Peyer's patch (tissue), 4 donors: ENCODE results near the gene NRGN. TPM values are rescaled to one million over a fixed set of nuclear protein-coding genes. Genes with fewer than 3 reads are reported as not detected.

Experiments used
- DNase-seq, 3 donors: peaks; one replicate each; pipeline ENCODE4 v3.0.0-alpha.2; 2017 to 2019
- H3K27ac ChIP-seq, 4 donors: fragments of 200-600 bp; sonication (generic); one replicate each; pipeline ENCODE4 v1.5.1; 2016 to 2019
- H3K27me3 ChIP-seq, 2 donors: fragments of 200-600 bp; sonication (generic); one replicate each; pipeline ENCODE4 v1.5.1; 2019
- H3K36me3 ChIP-seq, 3 donors: fragments of 200-600 bp; sonication (generic); one replicate each; pipeline ENCODE4 v1.5.1; 2016 to 2019
- H3K4me1 ChIP-seq, 4 donors: fragments of 200-600 bp; sonication (generic); one replicate each; pipeline ENCODE4 v1.5.1; 2016 to 2019
- H3K4me3 ChIP-seq, 4 donors: fragments of 200-600 bp; sonication (generic); 1 replicate in 3 of 4; 2 replicates in 1 of 4; pipeline ENCODE4 v1.5.1; 2016 to 2019; ENCODE audit warnings: mild to moderate bottlenecking in 1 of 4
- H3K9me3 ChIP-seq, 4 donors: fragments of 200-600 bp; sonication (generic); one replicate each; pipeline ENCODE4 v1.5.1; 2016 to 2019; ENCODE audit warnings: mild to moderate bottlenecking in 1 of 4
- CTCF ChIP-seq, 6 experiments: fragments of 450-650 bp in 4 of 6; fragments of 200-600 bp in 2 of 6; sonication (generic) in 1 of 6; IDR thresholded peaks; one replicate each; pipeline ENCODE4 v1.5.1; 2017 to 2019; ENCODE audit warnings: antibody characterized with exemption in 6 of 6, mild to moderate bottlenecking in 3 of 6, moderate library complexity in 1 of 6
- POLR2A ChIP-seq, 2 donors: fragments of 450-650 bp; IDR thresholded peaks; one replicate each; pipeline ENCODE4 v1.5.1; 2017; ENCODE audit warnings: antibody characterized with exemption in 2 of 2, mild to moderate bottlenecking in 2 of 2, moderate library complexity in 2 of 2
- total RNA-seq, 4 donors: library from RNA; depleted of rRNA; stranded (reverse); fragments of >200 nt; gene quantifications; one replicate each; pipeline ENCODE4 v1.1.0, GENCODE V29; 2016

Gene NRGN
- total RNA-seq, 4 donors from 2014 or later = 0.67 to 10.7 TPM; not detected in 2

- H3K9me3 ChIP-seq = no peaks in the 10 kb centered on the region
- H3K27me3 ChIP-seq = peaks cover 0 to 31% of the 10 kb centered on the region in 2 donors
These were observed 21.8 kb downstream of the NRGN start for GRCh38 chr11:124761301-124762104.

DNA sequence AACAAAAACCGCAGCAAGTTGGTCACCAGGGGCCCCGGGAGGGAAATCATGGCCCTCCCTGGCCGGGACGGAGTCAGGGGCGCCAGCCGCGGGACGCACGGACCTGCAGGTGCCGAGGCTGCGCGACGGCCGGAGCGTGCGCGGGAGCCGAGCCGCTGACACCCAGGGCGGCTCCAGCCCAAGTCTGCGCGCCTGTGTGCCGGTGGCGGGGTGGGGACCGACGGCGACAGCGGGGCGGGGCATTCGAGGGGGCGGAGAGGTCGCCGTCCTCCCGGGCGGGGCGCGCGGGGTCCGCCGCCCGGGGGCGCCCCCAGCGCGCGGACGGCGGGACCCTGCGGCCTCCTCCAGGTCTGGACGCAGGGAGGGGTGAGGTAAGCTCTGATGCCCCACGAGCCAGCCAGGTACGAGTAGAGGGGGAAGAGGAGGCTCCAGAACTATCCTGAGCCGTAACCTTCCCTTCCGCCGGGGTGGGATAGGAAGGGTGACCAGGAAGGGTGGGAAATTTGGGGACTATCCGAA lies 22.4 kb downstream of the NRGN start, which contains the start of gene ESAM:
ESAM (minus strand) TSS at position 186 of the 519 bp plus-strand sequence; CDS start at position 50, 136 bp downstream.
- peak within 1 kb of the TSS; percentile 35 to 74 (median 58) for H3K4me3 ChIP-seq
- peaks cover 0 to 31% of the 10 kb centered on the region in 2 donors for H3K27me3 ChIP-seq
- H3K4me1 ChIP-seq = peaks cover 6 to 42% (median 19%) of the 10 kb centered on the region in 4 donors
- H3K36me3 ChIP-seq = peaks cover 0 to 15% (median 0%) of the 10 kb centered on the region in 3 donors
- peak; percentile 46 to 82 (median 81) for DNase-seq
- H3K27ac ChIP-seq = peak within 1 kb of the TSS; percentile 37 to 66 (median 55)
- no peaks in the 10 kb centered on the region for H3K9me3 ChIP-seq
- TF ChIP-seq CTCF (IDR thresholded peaks at IDR 0.05) (no peak), POLR2A (IDR thresholded peaks at IDR 0.05) (no peak)

More at GRCh38 chr11:124761301-124762104, 21.8 kb downstream of the NRGN start:
- H3K4me1 ChIP-seq = peaks cover 6 to 42% (median 19%) of the 10 kb centered on the region in 4 donors
- peak overlapping the region; percentile 35 to 74 (median 58) for H3K4me3 ChIP-seq
- peaks cover 0 to 12% (median 0%) of the 10 kb centered on the region in 3 donors for H3K36me3 ChIP-seq
- no peak for DNase-seq
- H3K27ac ChIP-seq = peak overlapping the region; percentile 37 to 66 (median 55)
- no peak for TF ChIP-seq CTCF (IDR thresholded peaks at IDR 0.05)

DNA sequence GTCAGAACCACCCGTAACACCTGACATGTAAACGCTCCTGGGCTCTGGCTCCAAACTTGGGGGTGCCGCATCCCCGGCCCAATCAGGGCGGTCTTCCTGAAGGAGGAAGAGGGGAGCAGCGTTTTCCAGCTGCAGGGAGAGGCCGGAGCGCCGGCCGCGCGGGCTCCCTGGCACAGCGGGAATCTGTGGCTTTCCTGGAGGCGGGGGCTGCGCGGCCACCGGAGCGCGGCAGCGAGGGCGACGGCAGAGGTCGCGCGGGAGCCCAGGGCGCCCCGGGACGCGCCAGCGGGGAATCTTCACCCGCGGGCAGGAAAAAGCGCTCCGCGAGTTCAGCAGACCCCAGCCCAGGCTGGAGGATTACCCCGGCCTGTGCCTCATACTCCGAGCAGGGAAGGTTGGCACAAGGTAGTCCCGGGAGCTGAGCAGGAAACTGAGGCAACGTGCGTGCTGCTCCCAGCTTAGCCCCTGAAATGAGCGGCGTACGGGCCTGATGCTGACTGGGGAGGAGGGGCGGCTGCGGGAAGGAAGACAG lies 22.9 kb downstream of the NRGN start:
- DNase-seq = peak in 1 of 3 donors; percentile 59
- Histone ChIP-seq H3K36me3 (peaks cover 0 to 19% (median 0%) of the 10 kb centered on the region in 3 donors), H3K9me3 (no peaks in the 10 kb centered on the region), H3K4me3 (peak overlapping the region; percentile 35 to 74 (median 58)), H3K27me3 (peaks cover 0 to 29% of the 10 kb centered on the region in 2 donors), H3K27ac (peak overlapping the region in 3 of 4 donors; percentile 51 to 66 (median 59)), H3K4me1 (peaks cover 6 to 42% (median 19%) of the 10 kb centered on the region in 4 donors)
- TF ChIP-seq POLR2A (IDR thresholded peaks at IDR 0.05) (no peak), CTCF (IDR thresholded peaks at IDR 0.05) (no peak)

DNA sequence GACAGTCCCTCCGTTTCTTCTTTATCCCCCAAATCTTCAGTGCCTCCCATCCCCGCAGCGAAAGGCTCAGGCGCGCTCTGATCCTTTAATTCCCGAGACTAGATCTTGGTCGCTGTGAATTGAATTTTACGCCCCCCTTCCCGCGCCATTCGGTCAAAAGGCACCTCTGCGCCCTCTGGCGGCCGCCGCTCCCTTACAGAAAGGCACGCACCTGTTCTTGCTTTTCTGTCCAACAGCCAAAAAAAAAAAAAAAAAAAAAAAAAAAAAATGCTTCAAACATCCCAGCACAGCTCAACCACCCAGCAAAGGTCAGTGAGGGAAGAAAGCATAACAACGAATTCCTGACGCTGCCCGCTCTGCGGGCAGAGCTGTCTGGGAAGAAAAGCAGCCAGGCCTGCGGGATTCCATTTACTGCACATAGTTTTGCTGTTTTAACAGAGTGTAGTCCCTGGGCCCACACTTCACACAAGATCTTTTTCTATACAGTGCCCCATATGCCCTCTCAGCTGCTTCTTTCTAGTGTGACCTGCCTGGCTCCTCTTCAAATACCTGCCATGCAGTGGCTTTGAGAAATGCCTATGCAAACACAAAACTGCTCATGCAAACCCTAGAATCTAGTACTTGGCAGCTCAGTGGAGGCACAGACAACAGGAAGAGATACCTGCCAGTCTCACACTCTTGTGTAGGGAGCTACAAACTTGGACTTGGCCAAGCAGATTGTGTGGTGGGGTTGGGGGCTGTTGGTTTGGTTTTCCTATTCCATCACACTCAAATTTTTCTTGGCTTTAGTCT lies 23.6 kb downstream of the NRGN start:
- peak overlapping the region in 3 of 4 donors; percentile 51 to 66 (median 59) for H3K27ac ChIP-seq
- DNase-seq = peak; percentile 88 to 95 (median 89)
- H3K4me3 ChIP-seq = peak overlapping the region; percentile 35 to 74 (median 58)
- H3K36me3 ChIP-seq = peaks cover 0 to 19% (median 0%) of the 10 kb centered on the region in 3 donors
- peaks cover 6 to 36% (median 15%) of the 10 kb centered on the region in 4 donors for H3K4me1 ChIP-seq
- H3K27me3 ChIP-seq = peaks cover 0 to 24% of the 10 kb centered on the region in 2 donors
- TF ChIP-seq CTCF (IDR thresholded peaks at IDR 0.05) (peak in 5 of 6 experiments; percentile 64 to 80 (median 73)), POLR2A (IDR thresholded peaks at IDR 0.05) (no peak)
- H3K9me3 ChIP-seq = no peaks in the 10 kb centered on the region

DNA sequence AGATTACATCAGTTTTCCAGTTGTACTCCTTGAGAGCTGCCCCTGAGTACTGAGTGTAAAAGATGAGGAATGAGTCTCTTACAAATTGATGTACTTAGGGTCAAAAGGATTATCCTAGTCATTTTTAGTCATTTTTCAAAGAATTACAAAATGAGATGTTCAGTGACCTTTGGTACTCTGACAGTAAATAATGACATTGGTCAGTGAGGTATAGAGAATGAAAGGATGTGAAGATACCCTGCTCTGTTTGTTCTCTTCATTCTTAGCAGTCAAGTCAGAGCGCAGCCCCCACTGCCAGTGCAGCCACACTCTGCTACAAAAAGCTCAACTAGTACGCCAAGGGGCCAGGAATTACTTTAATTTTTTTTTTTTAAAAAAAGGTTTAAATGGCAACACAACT lies 26.4 kb downstream of the NRGN start:
- no peak for DNase-seq
- H3K9me3 ChIP-seq = no peaks in the 10 kb centered on the region
- H3K4me1 ChIP-seq = peaks cover 0 to 14% (median 8%) of the 10 kb centered on the region in 4 donors
- TF ChIP-seq CTCF (IDR thresholded peaks at IDR 0.05) (no peak), POLR2A (IDR thresholded peaks at IDR 0.05) (no peak)
- no peak overlapping the region for H3K4me3 ChIP-seq
- peaks cover 0 to 7% of the 10 kb centered on the region in 2 donors for H3K27me3 ChIP-seq
- H3K36me3 ChIP-seq = peaks cover 0 to 23% (median 0%) of the 10 kb centered on the region in 3 donors
- no peak overlapping the region for H3K27ac ChIP-seq
